HT1080 (cell line): ENCODE results near the gene NADSYN1. TPM values are rescaled to one million over a fixed set of nuclear protein-coding genes. Genes with fewer than 3 reads are reported as not detected.

Experiments used
- DNase-seq: peaks from one replicate; pipeline ENCODE4 v3.0.0-alpha.2; 2015; ENCODE audit warnings: low read depth
- total RNA-seq: library from RNA; depleted of rRNA; stranded (reverse); fragments of >200 nt; shearing (Covaris generic); gene quantifications from 2 replicates; pipeline ENCODE4 v1.2.3, GENCODE V29; 2014

The NADSYN1 gene
- total RNA-seq, 1 experiment from 2014 or later: 35.6 TPM

GRCh38 chr11:71450939-71451338, 2.1 kb upstream of the NADSYN1 start:
- no peak for DNase-seq

DNA sequence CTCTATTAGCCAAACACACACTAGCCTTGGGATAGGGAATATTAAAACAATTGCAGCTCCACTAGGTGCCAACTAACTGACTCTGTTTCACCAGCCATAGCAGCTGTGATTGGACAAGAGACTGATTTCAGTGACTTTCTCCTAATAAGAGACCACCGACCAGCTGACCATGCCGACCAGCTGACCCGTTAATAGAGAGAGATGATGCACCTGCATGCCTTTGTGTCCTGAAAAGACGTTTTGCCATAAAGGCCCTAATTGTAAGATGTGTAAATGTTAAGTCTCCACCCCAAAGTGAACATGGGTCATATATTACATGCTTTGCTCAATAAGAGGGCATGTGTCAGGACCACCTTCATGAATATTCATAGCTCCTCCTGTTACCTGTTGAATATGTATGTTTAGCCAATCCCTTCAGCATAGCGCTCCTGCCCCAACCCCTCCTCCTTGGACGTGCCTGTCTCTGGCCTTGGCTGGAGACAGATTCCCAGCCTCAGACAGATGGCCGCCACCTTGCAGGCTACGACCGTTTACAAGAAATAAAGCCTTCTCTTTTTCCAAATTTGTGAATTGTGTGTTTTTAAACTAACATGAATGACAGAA, 1.3 kb upstream of the NADSYN1 start:
- DNase-seq: no peak

DNA sequence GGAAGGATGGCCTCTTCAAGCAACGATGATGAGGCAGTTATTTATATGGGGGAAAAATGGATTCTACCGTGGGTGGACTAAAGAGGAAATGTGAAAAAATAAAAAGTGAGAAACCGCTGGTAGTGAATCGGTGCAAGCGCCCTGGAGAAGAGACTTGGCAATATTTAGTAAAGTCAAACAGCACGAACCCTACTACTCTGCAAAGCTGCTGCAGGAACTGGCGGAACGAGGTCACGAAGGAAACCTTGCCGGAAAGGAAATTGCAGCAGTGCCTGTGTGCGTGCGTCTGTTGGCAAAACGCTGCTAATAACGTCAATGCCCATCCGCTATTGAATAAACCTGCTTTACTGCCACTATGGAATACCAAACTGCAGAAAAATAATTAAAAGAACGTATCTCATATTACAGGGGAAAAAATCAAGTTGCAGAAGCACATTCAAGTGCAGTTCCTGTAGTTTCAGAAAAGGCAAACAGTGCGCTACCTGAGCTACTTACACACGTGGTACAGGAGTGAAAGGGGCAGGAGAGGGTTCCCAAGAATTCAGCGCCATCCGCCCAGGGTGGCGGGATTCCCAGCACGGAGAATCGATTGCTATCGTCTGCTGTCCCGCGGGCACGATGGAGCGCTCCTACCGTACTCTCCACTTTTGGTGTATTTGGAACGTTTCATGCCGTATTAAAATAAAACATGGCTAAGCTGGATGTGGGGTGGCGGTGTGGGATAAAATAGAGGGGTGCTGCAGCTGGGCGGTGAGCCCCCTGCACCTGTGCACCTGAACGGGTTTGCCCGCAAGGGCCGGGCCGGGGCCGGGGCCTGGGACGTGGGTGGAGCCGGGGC, 585 bp upstream of the NADSYN1 start:
- no peak for DNase-seq

GRCh38 chr11:71453918-71454304, 908 bp downstream of the NADSYN1 start:
- no peak for DNase-seq

- DNase-seq: no peak
Measured at GRCh38 chr11:71454470-71455113, 1.6 kb downstream of the NADSYN1 start.

GRCh38 chr11:71456294-71456693, 3.3 kb downstream of the NADSYN1 start:
- DNase-seq: no peak

- no peak for DNase-seq
Measured at GRCh38 chr11:71456831-71457230, 3.8 kb downstream of the NADSYN1 start.

- DNase-seq: no peak
Measured at GRCh38 chr11:71458146-71459070, 5.4 kb downstream of the NADSYN1 start.

DNA sequence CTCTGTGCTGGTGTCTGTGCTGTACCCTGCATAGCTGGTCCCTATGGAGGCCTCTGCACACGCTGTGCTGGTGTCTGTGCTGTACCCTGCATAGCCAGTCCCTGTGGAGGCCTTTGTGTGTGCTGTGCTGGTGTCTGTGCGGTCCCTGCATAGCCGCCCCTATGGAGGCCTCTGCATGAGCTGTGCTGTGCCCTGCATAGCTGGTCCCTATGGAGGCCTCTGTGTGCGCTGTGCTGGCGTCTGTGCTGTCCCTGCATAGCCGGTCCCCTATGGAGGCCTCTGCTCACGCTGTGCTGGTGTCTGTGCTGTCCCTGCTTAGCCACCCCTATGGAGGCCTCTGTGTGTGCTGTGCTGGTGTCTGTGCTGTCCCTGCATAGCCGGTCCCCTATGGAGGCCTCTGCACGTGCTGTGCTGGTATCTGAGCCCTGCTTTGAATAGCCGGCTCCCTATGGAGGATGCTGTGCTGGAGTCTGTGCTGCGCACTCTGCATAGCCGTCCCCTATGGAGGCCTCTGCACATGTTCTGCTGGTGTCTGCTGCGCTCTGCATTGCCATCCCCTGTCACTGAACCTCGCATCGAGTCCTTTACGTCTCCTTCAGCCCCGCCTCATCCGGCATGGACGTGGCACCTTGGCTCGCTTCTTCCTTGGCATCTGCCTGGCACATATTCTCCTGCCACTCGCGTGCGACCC, 6.2 kb downstream of the NADSYN1 start:
- no peak for DNase-seq

DNA sequence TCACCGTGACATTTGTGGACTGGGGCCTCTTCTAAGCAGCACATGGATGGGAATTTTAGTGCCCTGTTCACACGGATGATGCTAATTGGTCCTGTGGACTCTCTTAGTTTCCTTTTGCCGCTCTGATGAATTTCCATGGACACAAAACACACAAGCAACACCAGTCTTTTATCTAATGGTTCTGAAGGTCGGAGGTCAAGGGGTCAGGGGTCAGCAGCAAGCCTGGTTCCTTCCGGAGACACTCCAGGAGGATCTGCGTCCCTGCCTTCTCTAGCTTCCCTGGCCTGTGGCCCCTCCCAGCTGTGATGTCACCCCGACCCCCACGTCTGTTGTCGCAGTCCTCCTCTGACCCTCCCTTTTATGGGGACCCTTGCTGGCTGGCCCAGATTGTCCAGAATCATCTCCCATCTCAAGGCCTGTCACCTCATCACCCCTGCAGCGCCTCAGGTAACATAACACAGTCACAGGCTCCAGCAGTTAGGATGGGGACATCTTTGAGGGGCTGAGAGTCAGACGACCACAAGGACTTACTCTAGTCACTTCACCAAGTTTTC, 6.8 kb downstream of the NADSYN1 start:
- no peak for DNase-seq

DNA sequence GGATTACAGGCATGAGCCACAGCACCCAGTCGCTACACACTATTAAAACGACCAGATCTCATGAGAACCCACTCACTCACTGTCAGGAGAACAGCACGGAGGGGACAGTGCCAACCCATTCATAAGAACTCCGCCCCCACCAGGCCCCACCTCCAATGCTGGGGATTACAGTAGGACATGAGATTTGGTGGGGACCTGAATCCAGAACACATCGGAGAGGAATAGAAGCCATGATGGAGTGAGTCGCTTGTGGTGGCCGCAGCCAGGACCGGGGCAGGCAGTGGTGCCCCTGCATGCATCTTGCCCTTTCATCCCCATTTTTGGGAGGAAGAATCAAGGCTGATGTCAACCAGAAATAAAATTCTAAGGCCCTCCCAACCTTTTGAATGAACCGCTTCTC, 8.7 kb downstream of the NADSYN1 start:
- DNase-seq: no peak

DNA sequence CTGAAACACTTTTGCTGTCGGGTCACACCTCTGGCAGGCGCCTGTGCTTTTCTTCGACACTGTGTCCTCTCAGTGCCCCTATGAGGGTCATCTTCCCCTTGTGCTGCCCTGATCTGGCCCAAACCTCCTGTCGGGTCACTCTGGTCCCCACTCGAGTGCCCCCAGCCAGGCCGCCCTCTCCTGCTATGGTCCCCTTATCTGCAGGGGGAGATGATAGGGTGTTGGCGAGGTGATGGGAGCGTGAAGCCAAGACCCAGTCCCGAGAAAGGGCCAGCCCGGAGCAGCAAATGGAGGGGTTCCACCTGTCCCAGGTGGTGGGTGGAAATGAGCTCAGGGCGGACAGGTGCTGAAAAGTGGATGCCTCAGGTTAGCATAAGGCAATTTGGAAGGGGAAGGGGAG, 9.7 kb downstream of the NADSYN1 start:
- DNase-seq: no peak

DNA sequence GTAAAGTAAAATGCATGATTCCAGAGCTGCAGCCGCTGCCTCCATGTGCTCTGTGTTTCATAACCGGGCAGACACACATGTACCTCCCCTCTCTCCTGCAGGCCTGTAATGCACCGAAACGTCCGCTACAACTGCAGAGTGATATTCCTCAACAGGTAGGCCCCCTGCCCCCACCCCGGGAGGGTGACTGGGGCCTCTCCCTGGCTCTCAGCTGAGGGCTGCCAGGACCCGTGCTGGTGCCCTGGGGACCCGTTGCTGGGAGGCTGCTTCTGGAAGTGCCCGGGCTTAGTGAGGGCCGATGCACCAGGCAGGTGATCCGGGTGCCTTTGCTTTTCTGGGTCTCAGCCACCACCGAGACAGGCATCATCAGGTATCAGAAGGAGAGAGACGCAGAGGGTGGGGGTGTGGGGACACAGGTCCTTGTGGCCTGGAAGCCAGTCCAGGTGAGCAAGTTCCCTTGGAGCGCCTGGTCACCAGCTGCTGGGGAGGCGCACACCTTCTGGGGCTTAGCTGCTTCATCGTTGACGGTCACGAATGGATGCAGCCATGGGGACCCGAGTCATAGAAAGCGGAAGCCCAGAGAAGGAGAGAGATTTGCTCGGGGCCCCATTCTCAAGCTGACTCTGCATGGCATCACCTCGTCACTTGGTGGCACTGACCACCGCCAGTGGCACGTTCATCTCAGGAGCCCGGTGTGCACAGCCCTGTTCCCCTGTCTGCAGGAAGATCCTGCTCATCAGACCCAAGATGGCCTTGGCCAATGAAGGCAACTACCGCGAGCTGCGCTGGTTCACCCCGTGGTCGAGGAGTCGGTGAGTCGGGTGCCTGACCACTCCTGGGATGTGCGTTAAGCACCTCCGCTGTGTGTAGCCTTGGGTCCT, 10.6 kb downstream of the NADSYN1 start:
- DNase-seq: no peak

- no peak for DNase-seq
Measured at GRCh38 chr11:71465054-71465453, 12.1 kb downstream of the NADSYN1 start.

- DNase-seq: no peak
Measured at GRCh38 chr11:71466358-71466757, 13.4 kb downstream of the NADSYN1 start.

DNA sequence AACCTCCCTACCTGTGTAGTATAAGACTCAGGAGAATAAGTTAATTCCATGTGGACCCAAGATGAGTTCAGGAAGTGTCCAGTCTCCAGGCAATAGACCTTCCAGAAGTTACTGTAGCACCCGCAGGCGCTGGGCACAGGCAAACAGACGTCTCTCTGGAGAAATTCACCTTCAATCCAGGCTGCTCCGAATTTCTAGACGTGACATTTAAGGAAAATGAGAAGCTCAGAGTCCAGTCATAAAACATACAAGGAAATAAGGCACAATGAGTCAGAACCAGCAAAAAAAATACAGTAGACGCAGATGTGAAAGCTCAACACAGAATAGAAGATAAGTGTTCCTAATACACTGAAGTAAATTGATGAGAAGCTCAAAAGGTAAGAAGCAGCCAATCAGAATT, 14.2 kb downstream of the NADSYN1 start:
- DNase-seq: no peak

- no peak for DNase-seq
Measured at GRCh38 chr11:71470946-71471345, 17.9 kb downstream of the NADSYN1 start.

GRCh38 chr11:71472357-71472885, 19.4 kb downstream of the NADSYN1 start:
- DNase-seq: no peak
